CD4-positive, alpha-beta T cell (primary cell): Measurements from ENCODE around the gene SCGB1C1. TPM values are rescaled to one million over a fixed set of nuclear protein-coding genes. Genes with fewer than 3 reads are reported as not detected.

Source experiments
- ATAC-seq: fragments of 200-7000 bp; cut with Tn5 transposase; one replicate; pipeline ENCODE4 v1.10.0; 2022; ENCODE audit warnings: mild to moderate bottlenecking; ENCODE audit not compliant: poor library complexity
- CTCF ChIA-PET: fragments of 350-600 bp; sonication (Branson Sonifier 250); formaldehyde crosslinking; loops from one replicate; lab custom pipeline; 2021; ENCODE audit warnings: antibody characterized with exemption, inconsistent platforms; lab: Charles Lee
- POLR2A ChIA-PET: fragments of 350-600 bp; sonication (Branson Sonifier 250); formaldehyde crosslinking; loops from one replicate; lab custom pipeline; 2021; ENCODE audit warnings: antibody characterized with exemption, inconsistent platforms; lab: Charles Lee
- DNase-seq, 14 experiments: peaks; one replicate each; pipeline ENCODE4 v3.0.0-alpha.2; 2013 to 2020; ENCODE audit warnings: mixed read lengths in 2 of 14
- H3K27ac ChIP-seq, 2 donors: one replicate each; pipeline versions ENCODE4 v1.5.1 to v1.7.0; 2013; ENCODE audit warnings: low read length in 2 of 2, low read depth in 1 of 2, mild to moderate bottlenecking in 1 of 2
- H3K27me3 ChIP-seq, 2 experiments: 1 replicate in 1 of 2; 2 replicates in 1 of 2; pipeline versions ENCODE4 v1.6.1 to v1.7.0; 2013; ENCODE audit warnings: low read length in 2 of 2, control low read depth in 1 of 2, mild to moderate bottlenecking in 1 of 2, moderate library complexity in 1 of 2; ENCODE audit not compliant: insufficient read depth in 2 of 2, control insufficient read depth in 1 of 2
- H3K36me3 ChIP-seq: one replicate; pipeline ENCODE4 v1.6.1; 2013; ENCODE audit warnings: low read length, control low read depth; ENCODE audit not compliant: insufficient read depth
- H3K4me1 ChIP-seq: one replicate; pipeline ENCODE4 v1.6.1; 2013; ENCODE audit warnings: low read length, control low read depth; ENCODE audit not compliant: insufficient read depth
- H3K4me3 ChIP-seq: one replicate; pipeline ENCODE4 v1.5.1; 2013; ENCODE audit warnings: mild to moderate bottlenecking, low read length, moderate library complexity
- H3K9me3 ChIP-seq, 2 experiments: 1 replicate in 1 of 2; 2 replicates in 1 of 2; pipeline versions ENCODE4 v1.6.1 to v1.7.0; 2013; ENCODE audit warnings: low read length in 2 of 2, mild to moderate bottlenecking in 2 of 2, control low read depth in 1 of 2, moderate library complexity in 1 of 2; ENCODE audit not compliant: control insufficient read depth in 1 of 2, insufficient read depth in 1 of 2
- H3K27ac Mint-ChIP-seq: one replicate; pipeline ENCODE4 v1.8.0; 2020; ENCODE audit warnings: mixed read lengths
- H3K27me3 Mint-ChIP-seq: one replicate; pipeline ENCODE4 v1.8.0; 2021; ENCODE audit warnings: mixed read lengths
- H3K36me3 Mint-ChIP-seq: one replicate; pipeline ENCODE4 v1.8.0; 2021; ENCODE audit warnings: low read depth, mixed read lengths
- H3K4me1 Mint-ChIP-seq: one replicate; pipeline ENCODE4 v1.8.0; 2021; ENCODE audit warnings: low read depth, mixed read lengths
- H3K4me3 Mint-ChIP-seq: one replicate; pipeline ENCODE4 v1.8.0; 2020; ENCODE audit warnings: mild to moderate bottlenecking, mixed read lengths
- H3K9me3 Mint-ChIP-seq: one replicate; pipeline ENCODE4 v1.8.0; 2020; ENCODE audit warnings: mixed read lengths
- intact Hi-C, 2 experiments: fragments of 100-400 bp; cut with DNase I in 1 of 2; cut with micrococcal nuclease in 1 of 2; formaldehyde crosslinking; loops; one replicate each; pipeline versions ENCODE4 v1.15.1 to v1.9.0; 2023 to 2025; cut with DNase I, micrococcal nuclease
- total RNA-seq, 174 experiments: library from RNA in 2 of 174; stranded (reverse) in 2 of 174; gene quantifications; one replicate each; pipeline ENCODE4 v1.2.3 and lab custom pipeline; 2021 to 2026
- TF ChIP-seq, protein P1 (sequence below): fragments of 200-600 bp; IDR thresholded peaks from one replicate; pipeline ENCODE4 v1.8.0; 2022; ENCODE audit warnings: antibody characterized with exemption, mild to moderate bottlenecking

SCGB1C1 gene
- total RNA-seq, 2 experiments from 2014 or later: not detected

DNA sequence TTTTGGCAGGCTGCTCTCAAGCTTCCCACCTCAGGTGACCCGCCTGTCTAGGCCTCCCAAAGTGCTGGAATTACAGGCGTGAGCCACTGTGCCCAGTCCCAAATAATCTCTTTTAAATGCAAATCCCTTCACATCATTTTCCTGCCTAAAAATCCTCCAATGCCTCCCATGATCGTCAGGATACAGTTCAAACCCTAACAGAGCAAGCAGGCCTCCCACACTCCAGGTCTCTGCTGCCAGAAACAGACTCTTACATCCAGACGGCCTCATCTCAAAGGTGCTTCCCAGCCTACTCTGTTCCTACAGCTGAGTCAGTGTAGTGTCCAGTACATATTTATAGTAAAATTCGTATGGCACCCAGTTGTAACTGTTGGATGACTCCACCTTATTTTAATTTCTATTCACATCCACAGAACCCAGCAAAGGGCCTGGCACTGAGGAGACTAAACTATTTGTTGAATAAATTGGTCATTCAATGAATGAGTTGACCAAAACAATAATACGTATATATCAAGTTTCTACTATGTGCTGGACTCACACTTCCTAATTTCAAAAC, 35.0 kb downstream of the SCGB1C1 start:
- H3K9me3 Mint-ChIP-seq: no peaks in the 10 kb centered on the region
- TF ChIP-seq, protein P1, sequence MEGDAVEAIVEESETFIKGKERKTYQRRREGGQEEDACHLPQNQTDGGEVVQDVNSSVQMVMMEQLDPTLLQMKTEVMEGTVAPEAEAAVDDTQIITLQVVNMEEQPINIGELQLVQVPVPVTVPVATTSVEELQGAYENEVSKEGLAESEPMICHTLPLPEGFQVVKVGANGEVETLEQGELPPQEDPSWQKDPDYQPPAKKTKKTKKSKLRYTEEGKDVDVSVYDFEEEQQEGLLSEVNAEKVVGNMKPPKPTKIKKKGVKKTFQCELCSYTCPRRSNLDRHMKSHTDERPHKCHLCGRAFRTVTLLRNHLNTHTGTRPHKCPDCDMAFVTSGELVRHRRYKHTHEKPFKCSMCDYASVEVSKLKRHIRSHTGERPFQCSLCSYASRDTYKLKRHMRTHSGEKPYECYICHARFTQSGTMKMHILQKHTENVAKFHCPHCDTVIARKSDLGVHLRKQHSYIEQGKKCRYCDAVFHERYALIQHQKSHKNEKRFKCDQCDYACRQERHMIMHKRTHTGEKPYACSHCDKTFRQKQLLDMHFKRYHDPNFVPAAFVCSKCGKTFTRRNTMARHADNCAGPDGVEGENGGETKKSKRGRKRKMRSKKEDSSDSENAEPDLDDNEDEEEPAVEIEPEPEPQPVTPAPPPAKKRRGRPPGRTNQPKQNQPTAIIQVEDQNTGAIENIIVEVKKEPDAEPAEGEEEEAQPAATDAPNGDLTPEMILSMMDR: no peak
- H3K27me3 Mint-ChIP-seq: no peaks in the 10 kb centered on the region
- CTCF ChIA-PET: interaction anchor here (0.6 kb wide), 1 partner anchor 182 kb away, joined by 3 read pairs; no protein-coding TSS in a partner anchor
- peaks cover 8% of the 10 kb centered on the region for H3K4me1 Mint-ChIP-seq
- no peak for DNase-seq
- intact Hi-C loops: no loop called here
- H3K27ac ChIP-seq: no peak overlapping the region
- H3K9me3 ChIP-seq: no peaks in the 10 kb centered on the region
- H3K27ac Mint-ChIP-seq: no peak overlapping the region
- no peak overlapping the region for H3K4me3 Mint-ChIP-seq
- H3K4me3 ChIP-seq: no peak overlapping the region
- peaks cover 19% of the 10 kb centered on the region for H3K36me3 ChIP-seq
- POLR2A ChIA-PET: interaction anchor here (0.7 kb wide), 1 partner anchor 21 kb away, joined by 3 read pairs; the partner anchor contains the start of genes BET1L and RIC8A
- H3K27me3 ChIP-seq: no peaks in the 10 kb centered on the region
- no peaks in the 10 kb centered on the region for H3K4me1 ChIP-seq
- peaks cover 30% of the 10 kb centered on the region for H3K36me3 Mint-ChIP-seq
- ATAC-seq: no peak

DNA sequence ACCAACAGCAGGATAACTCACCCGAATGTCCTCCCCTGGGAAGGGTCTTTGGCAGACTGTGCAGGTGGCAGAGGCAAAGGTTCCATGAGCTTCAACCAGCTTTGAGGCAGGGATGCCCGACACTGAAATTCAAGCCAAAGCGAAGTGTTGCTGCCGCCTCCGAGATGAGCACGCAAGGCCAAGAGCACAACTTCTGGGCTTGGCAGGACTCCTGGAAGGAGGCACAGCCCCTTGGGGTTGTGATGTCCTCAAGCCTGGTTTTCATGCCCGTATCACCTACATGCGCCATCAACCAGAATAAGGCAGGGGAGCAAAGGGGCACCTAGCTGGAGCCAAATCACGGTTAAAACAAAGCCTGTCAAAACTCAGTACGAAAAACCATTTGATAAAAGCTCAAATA, 37.6 kb downstream of the SCGB1C1 start:
- ATAC-seq (no peak), DNase-seq (no peak)
- Mint-ChIP-seq H3K4me3 (no peak overlapping the region), H3K9me3 (no peaks in the 10 kb centered on the region), H3K4me1 (peaks cover 14% of the 10 kb centered on the region), H3K27ac (no peak overlapping the region), H3K27me3 (no peaks in the 10 kb centered on the region), H3K36me3 (peaks cover 27% of the 10 kb centered on the region)
- Histone ChIP-seq H3K36me3 (peaks cover 11% of the 10 kb centered on the region), H3K27ac (no peak overlapping the region), H3K4me3 (no peak overlapping the region), H3K4me1 (peaks cover 5% of the 10 kb centered on the region), H3K27me3 (no peaks in the 10 kb centered on the region), H3K9me3 (no peaks in the 10 kb centered on the region)
- CTCF ChIA-PET: no interaction called here
- TF ChIP-seq, protein P1: no peak
- intact Hi-C loops: loop anchor here in 1 of 2 experiments (10.0 kb wide), 1 partner anchor 574 kb away; the partner anchor contains the start of genes PIDD1 and RPLP2
- POLR2A ChIA-PET: interaction anchor here (1.4 kb wide), 1 partner anchor 345 kb away, joined by 3 read pairs; the partner anchor contains the start of gene PHRF1

DNA sequence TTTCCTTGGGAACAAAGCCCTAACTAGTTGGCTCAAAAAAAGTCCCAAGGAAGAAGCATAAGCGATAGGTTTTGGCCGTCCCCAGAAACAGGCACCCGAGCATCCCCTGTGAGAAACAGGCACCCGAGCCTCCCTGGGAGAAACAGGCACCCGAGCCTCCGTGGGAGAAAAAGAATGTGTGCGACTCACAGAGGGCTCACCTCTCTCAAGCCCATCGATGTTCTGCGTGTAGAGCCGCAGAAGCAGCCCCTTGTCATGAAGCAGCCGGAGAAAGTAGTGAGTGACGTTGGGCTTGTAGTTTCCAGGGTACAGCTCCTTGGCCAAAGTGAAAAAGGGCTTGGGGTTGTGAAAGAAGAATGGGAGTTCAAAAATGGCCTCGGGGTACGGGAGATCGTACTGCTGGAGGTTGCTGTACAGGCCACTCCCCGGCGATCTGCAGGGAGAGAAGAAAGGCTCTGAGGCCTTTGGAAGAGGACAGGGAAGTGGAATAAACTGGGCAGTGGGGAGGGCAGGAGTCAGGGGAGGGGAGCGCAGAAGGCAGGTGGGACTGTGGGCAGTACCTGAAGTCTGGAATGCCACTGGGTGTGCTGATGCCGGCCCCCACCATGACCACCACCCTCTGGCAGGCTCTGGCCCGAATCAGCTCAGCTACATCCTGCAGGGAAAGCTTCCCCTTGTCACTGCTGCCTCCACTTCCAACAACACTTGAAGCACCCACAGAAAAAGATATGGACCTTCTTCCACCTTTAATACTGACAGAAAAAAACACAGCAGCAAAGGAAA, 40.1 kb downstream of the SCGB1C1 start:
- no peak overlapping the region for H3K4me3 ChIP-seq
- Mint-ChIP-seq H3K27me3 (no peaks in the 10 kb centered on the region), H3K36me3 (peaks cover 33% of the 10 kb centered on the region), H3K27ac (no peak overlapping the region), H3K4me3 (peak overlapping the region; percentile 27), H3K9me3 (no peaks in the 10 kb centered on the region), H3K4me1 (peaks cover 35% of the 10 kb centered on the region)
- ATAC-seq (no peak), DNase-seq (no peak)
- H3K4me1 ChIP-seq: peaks cover 21% of the 10 kb centered on the region
- POLR2A ChIA-PET: interaction anchor here (5.4 kb wide), 1 partner anchor 25 kb away, joined by 79 read pairs; the partner anchor contains the start of genes BET1L and RIC8A
- H3K27me3 ChIP-seq: no peaks in the 10 kb centered on the region
- CTCF ChIA-PET: no interaction called here
- TF ChIP-seq, protein P1: no peak
- no peak overlapping the region for H3K27ac ChIP-seq
- H3K36me3 ChIP-seq: peaks cover 6% of the 10 kb centered on the region
- intact Hi-C loops: loop anchor here in 1 of 2 experiments (10.0 kb wide), 1 partner anchor 572 kb away; the partner anchor contains the start of genes PIDD1 and RPLP2
- H3K9me3 ChIP-seq: no peaks in the 10 kb centered on the region
